Limb (tissue), 2 donors: ENCODE results near the gene PTGER1.
"Not testable (repeated sequence)": the region's sequence is repeated elsewhere in the genome, so short reads cannot be mapped to it uniquely, and the experiment has no call there.

ENCODE experiments used
- DNase-seq, 2 donors: peaks; one replicate each; pipeline ENCODE4 v3.0.0-alpha.2; 2016; ENCODE audit errors: extremely low spot score in 2 of 2

PTGER1 gene

DNA sequence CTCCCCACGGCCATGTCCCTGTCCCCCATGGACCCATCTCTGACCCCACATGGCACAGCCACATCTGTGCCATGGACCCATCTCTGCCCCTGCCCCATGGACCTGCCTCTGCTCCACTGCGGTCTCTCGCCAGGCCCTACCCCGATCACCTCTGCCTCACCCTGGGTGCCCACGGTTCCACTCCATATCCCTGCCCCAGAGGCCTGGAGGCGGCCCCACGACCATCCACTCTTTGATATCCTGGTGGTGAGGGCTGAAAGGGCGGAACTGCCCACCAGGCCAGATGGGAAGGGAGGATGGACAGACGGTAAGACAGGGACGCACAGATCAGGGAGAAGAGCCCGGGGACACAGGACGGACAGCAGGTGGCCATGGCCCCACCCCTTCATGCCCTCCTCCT is 327 bp downstream of the PTGER1 start:
- no peak for DNase-seq

DNA sequence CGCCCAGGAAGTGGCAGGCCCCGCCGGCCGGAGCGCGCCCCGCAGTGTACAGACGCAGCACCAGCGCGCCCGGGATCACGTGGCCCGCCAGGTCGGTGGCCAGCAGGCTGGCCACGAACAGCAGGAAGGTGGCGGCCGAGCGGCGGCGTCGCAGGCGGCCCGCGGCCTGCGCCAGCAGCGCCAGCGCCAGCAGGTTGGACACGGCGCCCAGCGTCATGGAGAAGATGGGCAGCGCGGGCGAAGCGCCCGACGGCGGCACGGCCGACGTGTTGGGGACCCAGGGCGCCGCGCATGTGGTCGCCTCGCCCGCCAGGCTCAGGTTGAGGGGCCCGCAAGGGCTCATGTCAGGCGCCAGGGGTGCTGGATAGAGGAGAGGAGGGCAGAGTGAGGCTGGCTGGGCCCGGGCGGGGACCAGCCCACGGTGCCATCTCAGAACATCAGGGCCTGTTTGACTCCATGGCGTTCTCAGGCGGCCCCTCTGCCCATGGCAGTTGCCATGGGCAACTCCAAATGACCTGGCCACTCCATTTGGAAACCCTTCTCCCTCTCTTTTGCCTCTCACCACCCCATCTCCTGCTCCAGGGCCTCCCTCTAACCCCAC is 1.1 kb downstream of the PTGER1 start:
- DNase-seq: peak in 1 of 2 donors; percentile 47

DNA sequence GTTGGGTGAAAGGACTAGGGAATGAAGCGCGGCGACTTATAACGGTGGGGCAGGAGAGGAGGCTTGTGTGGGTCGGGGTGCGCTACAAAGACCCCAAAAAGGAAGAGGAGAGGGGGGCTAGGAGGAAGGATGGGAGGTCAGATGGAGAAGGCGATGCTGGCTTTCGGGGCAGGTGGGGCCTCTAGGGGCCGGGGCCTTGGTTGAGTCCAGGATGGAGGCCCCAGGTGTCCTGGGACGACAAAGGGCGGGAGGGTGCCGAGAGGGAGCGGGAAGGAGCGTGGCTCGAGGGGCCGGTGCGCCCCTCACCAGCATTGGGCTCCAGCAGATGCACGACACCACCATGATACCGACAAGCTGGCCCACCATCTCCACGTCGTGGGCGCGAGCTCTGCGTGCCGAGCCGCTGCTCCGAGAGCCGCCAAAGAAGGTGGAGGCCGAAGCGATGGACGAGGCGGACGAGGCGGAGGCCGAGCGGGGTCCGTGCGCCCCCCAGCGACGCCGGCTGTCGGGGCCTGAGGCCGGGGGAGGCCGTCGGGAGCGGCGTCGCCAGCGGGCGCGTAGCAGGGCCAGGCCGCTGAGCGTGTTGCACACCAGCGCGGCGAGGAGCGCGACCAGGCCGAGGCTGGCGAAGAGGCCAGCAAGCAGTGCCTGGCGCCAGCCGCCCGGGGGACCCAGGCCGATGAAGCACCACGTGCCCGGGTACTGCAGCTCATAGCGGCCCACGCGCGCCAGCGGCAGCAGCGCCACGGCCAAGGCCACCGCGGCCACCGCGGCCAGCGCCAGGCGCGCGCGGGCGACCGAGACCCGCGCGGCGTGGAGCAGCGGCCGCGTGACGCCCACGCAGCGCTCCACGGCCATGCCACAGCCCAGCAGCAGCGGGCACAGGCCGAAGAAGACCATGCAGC is 1.8 kb downstream of the PTGER1 start:
- peak in 1 of 2 donors; percentile 55 for DNase-seq

DNA sequence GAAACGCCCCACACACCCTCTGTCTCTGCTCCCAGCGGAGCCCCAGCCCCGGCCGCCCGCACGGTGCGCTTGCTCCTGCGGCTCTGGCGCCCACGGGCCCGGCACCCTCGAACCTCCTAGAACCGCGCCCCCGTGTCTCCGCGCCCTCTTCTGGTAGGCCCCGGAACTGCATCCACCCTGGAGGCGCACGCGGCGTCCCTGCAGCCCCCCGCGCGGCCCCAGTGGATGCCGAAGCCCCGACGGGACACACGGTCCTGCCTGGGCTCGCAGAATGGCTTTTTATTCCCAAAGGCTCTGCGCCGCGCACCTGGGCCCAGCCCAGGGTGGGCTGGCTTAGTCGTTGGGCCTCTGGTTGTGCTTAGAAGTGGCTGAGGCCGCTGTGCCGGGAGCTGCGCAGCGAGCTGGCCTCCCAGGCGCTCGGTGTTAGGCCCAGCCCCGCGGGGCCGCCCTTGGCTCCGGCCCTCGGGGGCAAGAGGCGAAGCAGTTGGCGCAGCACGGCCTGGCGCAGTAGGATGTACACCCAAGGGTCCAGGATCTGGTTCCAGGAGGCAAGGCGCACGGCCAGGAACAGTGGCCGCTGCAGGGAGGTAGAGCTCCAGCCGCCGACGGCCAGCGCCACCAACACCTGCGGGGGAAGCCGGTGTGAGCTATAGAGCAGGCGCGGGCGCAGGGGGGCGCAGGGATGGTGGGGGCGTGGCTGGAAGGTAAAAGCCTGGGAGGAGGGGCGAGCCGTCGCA is 2.8 kb downstream of the PTGER1 start:
- peak; percentile 38 to 89 for DNase-seq

DNA sequence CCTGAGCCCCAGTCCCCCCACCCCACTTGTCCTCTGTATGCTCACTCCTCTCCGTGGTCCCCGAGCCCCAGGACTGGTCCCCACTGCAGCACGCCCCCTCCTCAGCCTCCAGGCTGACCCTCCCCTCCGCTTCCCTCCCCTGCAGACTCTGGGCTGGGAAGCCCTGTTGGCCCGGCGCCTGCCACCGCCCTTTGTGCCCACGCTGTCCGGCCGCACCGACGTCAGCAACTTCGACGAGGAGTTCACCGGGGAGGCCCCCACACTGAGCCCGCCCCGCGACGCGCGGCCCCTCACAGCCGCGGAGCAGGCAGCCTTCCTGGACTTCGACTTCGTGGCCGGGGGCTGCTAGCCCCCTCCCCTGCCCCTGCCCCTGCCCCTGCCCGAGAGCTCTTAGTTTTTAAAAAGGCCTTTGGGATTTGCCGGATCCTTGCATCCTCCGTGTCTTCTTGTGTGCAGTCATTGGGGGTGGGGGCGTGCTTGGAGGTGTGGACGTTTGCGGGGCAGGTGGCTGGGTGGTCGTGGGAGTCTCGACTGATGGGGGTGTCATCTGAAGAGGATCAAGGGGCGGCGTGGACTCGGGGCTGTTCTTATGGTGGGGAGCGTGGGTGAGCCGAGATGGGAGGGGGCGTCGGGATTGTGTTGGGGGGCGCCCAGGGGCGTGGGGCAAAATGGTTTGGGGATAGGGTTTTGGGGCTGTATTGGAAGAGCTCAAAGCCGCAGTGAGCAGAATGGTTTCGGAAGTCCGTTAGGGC is 3.5 kb downstream of the PTGER1 start:
- DNase-seq: no peak

DNA sequence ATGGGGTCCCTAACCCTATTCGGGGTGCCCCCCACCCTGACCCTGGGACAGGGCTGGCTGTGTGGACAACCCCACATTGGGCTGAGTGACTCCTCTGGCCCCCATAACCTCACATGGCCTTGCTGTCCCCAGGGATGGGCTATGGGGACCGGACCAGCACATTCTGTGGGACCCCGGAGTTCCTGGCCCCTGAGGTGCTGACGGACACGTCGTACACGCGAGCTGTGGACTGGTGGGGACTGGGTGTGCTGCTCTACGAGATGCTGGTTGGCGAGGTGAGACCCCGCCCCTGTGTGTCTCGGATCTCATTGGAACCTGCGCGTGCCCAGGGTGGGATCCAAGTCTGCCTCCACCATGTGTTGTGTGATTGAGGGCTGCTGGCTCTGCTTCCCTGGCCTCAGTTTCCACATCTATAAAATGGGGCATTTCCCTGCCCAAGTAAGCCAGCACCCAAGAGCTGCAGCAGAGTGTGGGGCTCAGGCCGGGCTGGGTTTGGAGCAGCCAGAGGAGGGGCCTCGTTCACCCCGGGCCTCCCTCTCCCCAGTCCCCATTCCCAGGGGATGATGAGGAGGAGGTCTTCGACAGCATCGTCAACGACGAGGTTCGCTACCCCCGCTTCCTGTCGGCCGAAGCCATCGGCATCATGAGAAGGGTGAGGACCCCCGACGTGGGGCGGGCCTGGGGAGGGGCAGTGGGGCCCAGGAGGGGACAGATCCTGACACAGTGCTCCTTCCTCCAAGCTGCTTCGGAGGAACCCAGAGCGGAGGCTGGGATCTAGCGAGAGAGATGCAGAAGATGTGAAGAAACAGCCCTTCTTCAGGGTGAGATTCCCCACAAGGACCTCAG is 4.9 kb downstream of the PTGER1 start:
- no peak for DNase-seq

DNA sequence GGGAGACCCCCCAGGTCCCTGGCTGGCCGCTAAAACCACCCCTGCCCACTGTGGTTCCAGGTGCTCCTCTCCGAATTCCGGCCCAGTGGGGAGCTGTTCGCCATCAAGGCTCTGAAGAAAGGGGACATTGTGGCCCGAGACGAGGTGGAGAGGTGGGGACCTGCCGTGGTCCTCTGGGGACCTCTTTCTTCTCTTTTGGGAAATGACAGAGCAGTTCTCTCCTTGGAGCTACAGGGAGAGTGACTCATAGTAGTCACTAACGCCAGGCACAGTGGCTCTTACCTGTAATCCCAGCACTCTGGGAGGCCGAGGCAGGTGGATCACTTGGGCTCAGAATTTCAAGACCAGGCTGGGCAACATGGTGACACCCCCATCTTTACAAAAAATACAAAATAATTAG is 7.3 kb downstream of the PTGER1 start:
- no peak for DNase-seq

DNA sequence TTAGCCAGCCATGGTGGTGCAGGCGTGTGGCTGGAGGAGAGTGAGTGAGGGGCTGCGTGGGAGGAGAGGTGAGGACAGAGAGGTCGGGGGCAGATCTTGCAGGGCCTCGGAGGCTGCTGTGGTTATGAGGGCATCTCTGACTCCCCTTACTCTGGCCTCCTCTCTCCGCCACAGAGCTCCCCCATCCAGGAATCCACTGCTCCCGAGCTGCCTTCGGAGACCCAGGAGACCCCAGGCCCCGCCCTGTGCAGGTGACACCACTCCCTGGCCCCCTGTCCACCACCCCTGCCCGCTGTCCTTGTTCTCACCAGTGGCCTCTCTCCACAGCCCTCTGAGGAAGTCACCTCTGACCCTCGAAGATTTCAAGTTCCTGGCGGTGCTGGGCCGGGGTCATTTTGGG is 7.8 kb downstream of the PTGER1 start:
- no peak for DNase-seq

DNA sequence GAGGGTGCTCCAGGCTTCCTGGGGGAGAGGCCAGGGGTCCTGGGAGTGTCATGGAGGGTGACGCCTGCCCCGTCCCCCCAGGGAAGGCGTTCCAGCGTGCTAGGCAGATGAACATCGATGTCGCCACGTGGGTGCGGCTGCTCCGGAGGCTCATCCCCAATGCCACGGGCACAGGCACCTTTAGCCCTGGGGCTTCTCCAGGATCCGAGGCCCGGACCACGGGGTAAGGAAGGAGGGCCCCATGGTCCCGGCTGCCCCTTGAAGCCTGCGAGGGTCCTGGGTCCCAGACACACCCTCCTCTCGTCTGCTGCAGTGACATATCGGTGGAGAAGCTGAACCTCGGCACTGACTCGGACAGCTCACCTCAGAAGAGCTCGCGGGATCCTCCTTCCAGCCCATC is 11.4 kb downstream of the PTGER1 start:
- no peak for DNase-seq

DNA sequence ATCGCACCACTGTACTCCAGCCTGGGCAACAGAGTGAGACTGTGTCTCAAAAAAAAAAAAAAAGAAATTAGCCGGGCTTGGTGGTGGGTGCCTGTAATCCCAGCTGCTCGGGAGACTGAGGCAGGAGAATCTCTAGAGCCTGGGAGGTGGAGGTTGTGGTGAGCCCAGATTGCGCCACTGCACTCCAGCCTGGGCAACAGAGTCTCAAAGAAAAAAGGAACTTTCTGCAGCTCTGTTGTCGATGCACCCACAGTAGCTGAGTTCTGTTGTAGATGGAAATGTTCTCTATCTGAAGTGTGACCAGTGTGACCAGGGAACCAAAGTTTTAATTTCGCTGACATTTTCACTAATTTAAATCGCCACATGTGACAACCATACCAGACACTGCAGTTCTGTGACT is 12.8 kb downstream of the PTGER1 start:
- not testable (repeated sequence) for DNase-seq

DNA sequence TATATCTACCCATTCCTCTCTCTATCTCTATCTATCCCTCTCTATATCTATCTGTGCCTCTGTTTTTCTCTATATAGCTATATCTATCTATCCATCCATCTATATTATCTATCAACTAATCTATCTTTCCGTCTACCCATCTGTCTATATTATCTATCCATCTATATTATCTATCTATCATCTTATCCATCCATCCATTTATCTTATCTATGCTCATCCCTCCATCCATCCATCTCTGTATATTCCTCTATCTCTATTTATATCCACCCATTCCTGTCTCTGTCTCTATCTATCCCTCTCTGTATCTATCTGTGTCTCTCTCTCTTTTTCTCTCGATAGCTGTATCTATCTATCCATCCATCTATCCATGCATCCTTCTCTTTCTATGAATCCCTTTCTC is 14.2 kb downstream of the PTGER1 start:
- no peak for DNase-seq

DNA sequence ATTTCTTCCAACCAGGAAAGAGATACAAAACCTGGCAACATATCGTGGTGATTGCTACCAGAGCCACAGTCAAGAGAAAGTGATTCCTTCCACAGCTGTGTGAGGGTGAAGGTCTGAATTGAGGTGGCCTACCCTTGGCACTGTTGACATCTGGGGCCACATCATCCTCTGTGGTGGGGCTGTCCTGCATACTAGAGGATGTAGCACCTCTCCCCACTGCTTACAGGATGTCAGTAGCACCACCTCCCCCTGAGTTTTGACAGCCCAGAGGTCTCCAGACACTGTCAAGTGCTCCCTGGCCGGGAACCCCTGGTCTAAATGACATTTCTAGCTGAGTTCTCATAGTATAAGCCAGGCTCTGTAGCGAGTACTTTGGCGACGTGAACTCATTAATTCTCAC is 15.5 kb downstream of the PTGER1 start:
- DNase-seq: no peak

DNA sequence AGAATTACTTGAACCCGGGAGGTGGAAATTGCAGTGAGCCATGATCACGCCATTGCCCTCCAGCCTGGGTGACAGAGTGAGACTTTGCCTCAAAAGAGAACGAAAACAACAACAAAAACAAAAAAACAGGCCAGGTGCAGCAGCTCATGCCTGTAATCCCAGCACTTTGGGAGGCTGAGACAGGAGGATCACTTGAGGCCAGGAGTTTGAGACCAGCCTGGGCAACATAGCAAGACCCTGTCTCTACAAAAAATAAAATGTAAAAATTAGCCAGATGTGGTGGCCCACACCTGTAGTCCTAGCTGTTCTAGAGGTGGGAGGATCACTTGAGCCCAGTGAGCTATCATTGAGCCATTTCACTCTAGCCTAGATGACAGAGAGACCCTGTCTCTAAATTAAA is 22.9 kb downstream of the PTGER1 start:
- DNase-seq: not testable (repeated sequence)

DNA sequence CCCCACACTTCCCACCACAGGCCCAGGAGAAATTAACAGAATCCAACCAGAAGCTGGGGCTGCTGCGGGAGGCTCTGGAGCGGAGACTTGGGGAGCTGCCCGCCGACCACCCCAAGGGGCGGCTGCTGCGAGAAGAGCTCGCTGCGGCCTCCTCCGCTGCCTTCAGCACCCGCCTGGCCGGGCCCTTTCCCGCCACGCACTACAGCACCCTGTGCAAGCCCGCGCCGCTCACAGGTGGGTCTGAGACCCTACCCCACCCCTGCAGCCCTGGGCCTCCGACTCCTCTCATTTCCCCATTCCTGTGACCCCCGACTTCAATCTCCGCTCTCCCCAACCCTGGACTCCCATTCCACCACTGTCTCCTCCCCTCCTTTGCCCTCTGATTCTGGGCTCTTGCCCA is 24.3 kb downstream of the PTGER1 start:
- DNase-seq: no peak

DNA sequence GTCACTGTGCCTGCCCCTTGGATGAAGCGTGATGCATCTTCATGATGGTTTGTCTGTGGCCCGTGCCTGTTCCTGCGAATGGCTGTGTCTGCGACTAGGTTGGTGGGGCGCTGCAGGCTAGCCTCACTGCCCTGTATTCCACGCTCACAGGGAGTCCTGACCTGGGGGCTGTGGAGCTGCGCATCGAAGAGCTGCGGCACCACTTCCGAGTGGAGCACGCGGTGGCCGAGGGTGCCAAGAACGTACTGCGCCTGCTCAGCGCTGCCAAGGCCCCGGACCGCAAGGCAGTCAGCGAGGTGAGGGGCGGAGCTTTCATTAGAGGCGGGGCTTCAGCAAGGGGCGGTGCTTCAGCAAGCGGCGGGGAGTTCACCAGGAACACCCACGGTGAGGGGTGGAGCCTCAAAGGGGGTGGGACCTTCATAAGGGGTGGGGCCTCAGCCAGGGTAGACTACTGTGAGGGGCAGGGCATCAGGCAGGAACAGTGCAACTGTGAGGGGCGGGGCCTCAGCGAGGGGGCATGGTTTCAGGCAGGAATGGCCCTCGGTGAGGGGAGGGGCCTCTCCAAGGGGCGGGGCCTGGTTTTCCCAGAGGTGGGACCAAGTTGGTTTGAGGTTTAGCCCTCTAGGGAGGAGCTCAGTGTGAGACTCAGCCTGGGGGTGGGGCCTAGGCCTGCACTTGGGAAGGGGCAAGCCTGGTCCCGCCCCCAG is 24.8 kb downstream of the PTGER1 start:
- no peak for DNase-seq

DNA sequence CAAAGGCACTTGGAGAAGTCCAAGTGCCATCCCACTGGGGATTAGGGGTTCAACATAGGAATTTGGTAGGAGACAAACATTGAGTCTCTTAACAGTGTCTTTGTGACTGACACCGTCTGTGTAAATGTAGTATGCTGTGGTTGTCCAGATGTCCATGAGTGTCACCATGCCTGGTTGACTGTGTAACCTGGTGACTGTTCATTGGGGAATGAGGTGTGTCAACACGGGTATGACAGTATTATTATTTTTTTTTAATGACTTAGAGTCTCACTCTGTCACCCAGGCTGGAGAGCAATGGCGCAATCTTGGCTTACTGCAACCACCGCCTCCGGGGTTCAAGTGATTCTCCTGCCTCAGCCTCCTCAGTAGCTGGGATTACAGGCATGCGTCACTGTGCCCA is 25.8 kb downstream of the PTGER1 start:
- no peak for DNase-seq

DNA sequence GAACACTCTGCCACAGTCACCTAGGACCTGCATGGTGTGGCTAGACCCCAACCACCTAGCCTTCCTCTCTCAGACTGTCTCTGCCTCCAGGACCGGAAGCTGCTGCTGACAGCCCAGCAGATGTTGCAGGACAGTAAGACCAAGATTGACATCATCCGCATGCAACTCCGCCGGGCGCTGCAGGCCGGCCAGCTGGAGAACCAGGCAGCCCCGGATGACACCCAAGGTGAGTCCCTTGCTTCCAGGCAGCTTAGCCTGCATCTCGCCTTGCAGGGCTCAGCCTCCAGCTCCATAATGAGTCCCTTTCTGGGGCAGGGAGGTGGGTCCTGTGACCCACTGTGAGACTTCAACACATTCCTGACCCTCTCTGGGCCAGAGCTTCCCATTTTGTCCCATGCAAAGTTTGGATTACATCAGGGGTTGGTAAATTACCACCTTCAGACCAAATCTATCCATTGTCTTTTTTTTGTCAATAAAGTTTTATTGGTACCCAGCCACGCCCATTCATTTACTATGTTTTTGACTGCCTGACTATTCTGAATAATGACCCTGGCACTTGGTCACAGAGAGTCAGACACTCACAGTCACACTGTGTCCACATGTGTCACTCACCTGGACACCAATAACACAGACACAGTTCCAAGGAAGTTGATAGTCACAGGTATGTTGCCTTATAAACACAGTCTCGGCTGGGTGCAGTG is 28.7 kb downstream of the PTGER1 start:
- DNase-seq: no peak

DNA sequence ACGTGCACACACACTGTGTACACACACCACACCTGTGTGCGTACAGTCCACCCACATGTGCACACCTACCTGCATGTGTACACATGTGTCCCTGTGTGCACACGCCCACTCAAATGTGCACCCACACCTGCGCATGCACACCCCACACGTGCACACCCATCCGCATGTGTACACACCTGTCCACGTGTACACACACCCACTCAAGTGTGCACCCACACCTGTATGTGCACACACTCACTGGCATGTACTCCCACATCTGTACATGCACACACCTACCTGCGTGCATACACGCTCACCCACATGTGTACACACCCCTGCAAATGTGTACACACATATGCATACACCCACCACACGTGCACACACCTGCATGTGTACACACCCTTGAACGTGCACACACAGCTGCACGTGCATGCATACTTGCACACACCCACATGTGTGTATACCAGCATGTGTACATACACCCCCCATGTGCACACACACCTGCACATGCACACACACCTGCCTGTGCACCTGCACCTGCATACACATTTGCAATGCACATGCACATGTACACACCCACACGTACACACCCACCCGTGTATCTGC is 31.4 kb downstream of the PTGER1 start:
- no peak for DNase-seq
